HS-5 (cell line): ENCODE results near the gene AMPD1.

Experiments used
- DNase-seq: peaks from one replicate; pipeline ENCODE4 v3.0.0-alpha.2; 2012; ENCODE audit warnings: low read depth

AMPD1 gene

GRCh38 chr1:114700036-114700600 lies 4.8 kb upstream of the AMPD1 start:
- no peak for DNase-seq

DNA sequence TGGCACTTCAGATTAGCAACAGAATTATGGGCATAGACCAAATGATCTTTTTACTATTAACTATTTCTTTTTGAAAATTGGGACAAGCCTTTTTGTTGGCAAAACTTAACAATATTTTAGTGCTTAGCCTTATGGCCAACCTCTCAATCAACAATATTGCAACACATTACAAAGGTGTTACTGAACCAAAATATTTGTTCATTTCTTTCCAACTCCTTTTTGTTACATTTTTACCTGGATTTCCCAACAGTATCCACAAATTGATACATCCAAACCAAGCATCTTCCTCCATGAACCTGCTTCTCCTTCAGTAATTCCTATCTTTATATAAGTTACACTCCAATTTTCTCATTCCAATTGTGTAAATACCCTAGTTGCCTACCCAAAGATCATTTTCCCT lies 1.5 kb upstream of the AMPD1 start:
- no peak for DNase-seq

DNA sequence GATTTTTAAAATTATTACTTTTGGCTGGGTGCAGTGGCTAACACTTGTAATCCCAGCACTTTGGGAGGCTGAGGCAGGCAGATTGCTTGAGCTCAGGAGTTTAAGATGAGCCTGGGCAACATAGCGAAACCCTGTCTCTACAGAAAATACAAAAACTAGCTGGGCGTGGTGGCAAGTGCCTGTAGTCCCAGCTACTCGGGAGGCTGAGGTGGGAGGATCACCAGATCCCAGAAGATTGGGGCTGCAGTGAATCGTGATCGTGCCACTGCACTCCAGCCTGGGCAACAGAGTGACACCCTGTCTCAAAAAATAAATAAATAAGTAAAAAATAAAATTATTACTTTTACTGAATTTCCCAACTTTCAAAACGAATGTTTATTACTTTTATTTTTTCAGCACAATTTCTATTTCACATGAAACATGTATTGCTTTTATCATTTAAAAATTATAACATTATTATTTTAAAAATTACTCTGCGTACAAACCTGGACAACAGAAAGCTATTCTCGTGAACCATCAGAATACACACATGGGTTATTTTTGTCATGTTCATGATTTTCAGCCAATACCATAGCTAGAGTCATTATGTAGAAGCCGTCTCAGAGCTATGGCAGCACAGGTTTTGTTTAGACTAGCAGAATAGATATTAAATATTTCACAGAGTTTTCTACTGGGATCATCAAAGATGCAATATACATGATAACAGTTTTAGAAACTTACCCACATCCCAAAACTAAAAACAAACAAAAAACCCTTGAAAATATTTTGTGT lies 621 bp downstream of the AMPD1 start:
- DNase-seq, result no peak

DNA sequence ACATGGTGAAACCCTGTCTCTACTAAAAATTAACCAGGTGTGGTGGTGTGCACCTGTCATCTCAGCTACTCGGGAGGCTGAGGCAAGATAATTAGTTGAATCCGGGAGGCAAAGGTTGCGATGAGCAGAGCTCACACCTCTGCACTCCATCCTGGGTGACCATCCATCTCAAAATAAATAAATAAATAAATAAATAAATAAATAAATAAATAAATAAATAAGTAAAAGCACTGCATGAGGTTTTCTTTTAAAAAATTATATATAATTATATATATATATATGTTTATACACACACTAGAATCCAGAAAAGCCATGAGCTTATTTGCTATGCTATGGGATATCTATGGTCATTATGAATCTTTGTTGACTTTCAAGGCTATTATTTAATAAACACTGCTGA lies 2.4 kb downstream of the AMPD1 start:
- DNase-seq, result no peak

DNA sequence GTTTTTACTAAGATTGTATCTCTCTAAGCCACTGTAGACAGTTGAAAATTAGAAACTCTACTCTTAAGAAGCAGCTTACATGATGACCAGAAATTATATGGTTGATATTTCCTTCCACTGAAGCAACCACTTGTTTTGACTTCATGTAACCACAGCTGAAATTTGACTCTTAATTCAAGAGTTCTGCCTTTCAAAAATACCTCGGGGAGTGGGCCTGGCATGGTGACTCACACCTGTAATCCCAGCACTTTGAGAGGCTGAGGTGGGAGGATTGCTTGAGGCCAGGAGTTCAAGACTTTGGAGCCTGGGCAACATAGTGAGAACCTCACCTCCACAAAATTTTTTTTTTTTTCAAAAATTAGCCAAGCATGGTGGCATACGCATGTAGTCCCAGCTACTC lies 4.3 kb downstream of the AMPD1 start:
- DNase-seq, result no peak

DNA sequence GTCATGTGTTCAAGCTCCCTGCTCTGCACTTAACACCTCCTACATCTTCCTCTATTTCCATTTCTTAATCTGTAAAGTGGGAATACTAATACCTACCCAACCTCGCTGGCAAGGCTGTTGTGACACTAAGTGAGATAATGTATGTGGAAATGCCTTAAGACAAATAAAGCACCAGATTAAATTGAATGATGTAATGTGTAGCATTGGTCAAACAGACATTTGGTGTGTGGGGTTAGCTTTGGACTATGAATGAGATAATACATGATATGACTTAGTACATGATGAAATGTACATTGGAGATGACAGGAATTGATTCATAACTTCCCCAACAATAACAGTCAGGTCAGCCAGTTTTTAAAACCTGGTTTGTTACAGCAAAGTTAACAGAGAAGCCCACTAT lies 5.2 kb downstream of the AMPD1 start:
- no peak for DNase-seq

GRCh38 chr1:114688526-114688925 lies 6.8 kb downstream of the AMPD1 start:
- DNase-seq, result no peak

DNA sequence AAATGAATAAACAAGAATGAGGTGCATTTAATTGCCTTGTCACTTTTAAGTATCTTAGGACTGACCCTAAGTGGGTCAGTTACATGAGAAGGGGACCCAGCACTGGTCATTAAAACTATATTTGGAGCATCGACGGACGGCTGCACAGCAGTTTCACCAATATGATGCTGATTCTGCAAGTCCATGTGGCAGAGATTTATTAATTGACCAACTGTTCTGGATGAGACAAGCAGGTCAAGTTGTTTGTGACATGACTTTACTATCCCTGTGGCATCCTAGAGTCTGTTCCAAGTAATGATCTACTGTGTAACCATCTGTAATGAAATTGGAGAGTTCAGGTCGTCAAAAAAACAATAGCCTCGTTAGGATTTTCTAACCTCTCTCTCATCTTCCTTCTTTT lies 9.5 kb downstream of the AMPD1 start:
- no peak for DNase-seq

DNA sequence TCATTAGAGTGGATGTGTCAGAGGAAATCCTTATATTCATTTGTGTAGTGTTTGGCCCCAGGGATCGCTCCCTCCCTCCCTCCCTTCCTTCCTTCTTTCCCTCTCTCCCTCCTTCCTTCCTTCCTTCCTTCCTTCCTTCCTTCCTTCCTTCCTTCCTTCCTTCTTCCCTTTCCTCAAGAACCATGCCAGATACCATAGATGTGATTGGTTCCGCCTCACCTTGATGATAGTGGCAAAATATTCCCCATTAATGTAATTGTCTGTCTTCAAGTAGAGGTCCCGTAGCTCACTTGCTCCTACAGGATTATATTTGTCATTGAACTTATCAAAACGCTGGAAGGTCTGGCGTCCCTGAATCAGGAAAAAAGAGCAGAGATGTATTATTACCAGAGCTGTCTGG lies 17.7 kb downstream of the AMPD1 start:
- DNase-seq, result no peak

GRCh38 chr1:114676115-114676514 lies 19.2 kb downstream of the AMPD1 start:
- no peak for DNase-seq

DNA sequence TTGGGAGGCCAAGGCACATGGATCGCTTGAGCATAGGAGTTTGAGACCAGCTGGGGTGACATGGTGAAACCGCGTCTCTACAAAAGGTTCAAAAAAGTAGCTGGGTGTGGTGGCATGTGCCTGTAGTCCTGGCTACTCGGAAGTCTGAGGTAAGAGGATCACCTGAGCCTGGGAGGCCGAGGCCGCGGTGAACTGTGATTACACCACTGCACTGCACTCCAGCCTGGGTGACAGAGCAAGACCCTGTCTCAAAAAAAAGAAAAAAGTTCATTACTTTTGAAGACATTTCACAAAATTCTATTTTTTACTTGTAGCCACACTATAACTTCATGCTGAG lies 23.4 kb downstream of the AMPD1 start:
- no peak for DNase-seq

DNA sequence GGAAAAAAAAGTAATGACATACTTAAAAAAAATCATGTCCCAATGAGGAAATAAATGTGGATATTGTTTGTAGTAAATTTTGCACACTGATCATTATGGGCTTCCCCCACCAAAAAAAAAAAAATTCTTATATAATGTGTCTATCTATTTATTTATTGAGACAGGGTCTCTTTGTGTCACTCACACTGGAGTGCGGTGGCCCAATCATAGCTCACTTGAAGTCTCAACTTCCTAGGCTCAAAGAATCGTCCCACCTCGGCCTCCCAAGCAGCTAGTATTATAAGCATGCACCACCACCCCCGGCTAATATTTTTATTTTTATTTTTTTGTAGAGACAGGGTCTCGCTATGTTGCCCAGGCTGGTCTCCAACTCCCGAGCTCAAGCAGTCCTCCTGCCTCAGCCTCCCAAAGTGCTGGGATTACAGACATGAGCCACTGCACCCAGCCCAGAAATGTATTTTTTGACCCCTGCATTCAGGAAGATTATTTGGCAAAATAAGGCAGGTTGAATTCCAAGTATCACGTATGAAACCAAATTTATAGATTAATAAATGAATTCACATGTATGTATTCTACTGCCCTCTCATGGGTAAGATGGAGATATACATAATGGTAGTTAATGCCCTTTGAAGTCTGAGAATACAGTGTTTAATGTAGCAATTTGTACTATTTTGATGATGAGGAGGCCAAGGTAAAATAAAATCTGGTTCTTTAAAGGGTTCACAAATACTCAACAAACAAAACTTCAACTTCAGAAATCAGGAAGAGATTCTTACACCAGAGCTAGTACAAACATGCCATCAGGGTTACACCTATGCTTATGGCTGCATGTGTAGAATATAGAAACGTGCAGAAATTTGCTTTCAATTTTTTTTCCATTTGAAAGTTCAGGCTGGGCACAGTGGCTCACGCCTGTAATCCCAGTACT lies 24.1 kb downstream of the AMPD1 start:
- no peak for DNase-seq

DNA sequence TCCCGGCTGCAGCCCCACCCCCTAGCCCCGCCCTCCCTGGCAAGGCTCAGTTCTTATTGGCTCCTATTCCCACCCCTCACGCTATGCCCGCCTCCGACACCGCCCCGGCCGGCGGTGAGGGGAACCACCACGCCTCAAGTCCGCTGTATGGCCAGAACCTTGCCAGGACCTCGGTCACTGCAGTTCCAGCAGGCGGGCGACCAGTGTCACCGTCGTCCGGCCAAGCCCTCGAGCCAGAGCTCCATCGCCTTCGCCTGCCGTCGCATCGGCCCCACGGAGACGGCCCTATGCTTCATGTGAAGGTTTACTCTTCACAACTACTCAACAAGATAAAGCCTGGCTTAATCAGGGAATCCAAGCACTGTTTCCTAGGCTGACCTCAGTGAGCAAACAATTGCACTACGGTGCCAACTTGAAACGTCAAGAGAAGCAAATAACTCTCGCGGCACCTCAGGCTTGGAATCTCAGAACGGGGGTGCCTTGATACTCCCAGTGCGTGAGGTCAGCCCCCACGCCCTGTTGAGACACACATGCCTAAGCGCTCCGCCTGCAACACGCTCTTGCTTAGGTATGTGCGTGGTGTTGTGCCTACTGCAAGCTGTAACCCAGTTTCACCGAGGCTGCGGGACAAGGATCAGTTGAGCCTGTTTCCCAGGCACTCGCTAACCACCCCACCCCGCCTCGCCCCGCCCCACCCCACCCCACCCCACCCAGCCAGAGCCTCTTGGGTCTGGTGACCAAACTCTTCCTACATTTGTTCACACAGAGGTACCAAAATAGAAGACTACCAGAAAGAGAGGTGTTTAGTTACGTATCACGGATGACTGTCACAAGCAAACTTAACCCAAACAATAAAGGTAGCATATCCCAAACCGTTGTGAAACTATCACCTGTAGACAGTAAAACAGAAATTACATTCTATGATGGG lies 25.0 kb downstream of the AMPD1 start:
- DNase-seq, result peak; percentile 75

GRCh38 chr1:114669562-114670082 lies 25.7 kb downstream of the AMPD1 start, which contains the start of gene DENND2C:
Gene DENND2C, minus strand, starts transcription at chr1:114670049. Its CDS starts 44,065 bp downstream, at chr1:114625984.
- no peak for DNase-seq

DNA sequence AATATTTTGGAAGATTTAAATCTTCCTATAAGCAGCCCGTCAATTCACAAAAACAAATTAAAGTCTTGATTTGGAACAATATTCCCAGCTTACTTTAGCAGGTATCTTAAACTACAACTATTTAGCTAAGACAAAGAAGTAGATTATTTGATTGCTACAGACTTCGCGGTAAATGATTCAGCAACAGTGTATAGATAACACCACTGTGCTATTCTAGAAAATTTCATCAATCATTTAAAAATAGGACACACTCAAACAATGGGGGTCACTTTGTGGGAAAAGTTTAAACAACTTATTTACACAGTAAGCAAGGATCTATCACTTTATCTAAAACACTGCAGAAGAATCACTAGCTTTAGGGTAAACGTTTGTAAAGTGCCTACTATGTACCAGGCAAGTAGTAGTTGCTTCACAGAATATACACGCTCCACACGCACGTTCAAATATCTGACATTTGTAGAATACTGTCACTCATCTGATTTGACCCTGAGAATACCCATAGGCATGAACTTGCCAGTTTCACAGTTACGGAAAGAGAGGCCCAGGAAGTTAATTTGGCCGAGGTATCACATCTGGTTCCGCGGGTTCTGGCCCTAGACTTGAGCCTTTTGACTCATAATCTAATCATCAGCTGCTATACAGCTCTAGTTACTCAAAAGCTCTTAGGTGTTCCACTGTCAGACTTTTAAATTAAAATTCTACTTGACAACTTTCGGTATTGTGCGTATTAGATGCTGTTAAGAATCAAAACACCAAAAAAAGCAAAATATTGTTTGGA lies 26.4 kb downstream of the AMPD1 start:
- DNase-seq, result peak; percentile 24

DNA sequence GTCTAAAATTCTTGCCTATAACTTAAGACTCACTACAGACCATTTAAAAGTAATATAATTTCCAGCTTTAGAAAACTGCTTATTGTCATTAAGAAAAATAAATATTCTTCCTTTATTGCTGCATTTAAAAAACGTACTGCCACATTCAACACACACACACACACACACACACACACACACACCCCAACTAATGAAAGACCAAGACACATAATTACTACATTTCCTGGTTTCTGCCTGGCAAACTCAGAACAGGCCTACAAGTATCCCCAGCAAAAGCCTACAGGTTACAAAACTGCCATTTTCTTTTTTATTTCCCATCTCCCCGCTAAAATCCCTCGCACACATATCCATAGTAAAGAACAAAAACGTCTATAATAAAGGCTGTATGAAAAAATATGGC lies 27.0 kb downstream of the AMPD1 start:
- DNase-seq, result no peak

DNA sequence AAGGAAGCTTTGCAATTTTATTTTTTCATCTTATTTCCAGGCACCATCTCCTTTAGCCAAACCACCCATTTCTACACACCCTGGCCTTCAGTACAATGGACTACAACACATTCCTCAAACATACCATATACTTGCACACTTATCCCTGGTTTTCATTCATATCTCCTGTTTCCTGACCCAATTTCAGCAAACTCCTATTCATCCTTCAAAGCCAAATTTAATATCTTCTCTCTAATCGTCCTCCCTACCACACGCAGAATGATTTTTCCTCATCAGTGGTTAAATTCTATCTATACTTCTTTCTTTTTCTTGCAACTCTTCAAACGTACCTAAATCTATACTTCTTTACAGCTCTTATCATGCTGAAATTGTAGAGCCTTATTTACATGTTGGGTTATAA lies 28.4 kb downstream of the AMPD1 start:
- DNase-seq, result no peak

DNA sequence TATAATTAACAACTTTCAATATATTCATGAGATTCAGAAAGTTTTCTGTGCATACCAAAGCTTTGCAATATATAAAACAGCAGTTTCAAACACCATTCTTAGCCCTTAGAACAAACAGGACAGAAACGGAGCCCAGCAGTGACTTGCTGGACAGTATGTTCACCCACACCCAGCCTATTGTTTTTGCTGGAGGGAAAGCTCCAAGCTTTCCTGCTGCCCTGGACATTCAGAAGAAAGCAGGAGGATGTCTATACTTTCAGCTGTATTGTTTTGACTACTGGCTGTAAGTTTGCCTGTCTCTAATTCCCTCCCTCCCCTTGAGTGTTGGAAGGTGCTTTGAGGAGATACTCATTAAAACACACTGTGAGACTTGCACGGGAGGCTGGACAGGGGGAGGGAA lies 35.1 kb downstream of the AMPD1 start:
- DNase-seq, result no peak

DNA sequence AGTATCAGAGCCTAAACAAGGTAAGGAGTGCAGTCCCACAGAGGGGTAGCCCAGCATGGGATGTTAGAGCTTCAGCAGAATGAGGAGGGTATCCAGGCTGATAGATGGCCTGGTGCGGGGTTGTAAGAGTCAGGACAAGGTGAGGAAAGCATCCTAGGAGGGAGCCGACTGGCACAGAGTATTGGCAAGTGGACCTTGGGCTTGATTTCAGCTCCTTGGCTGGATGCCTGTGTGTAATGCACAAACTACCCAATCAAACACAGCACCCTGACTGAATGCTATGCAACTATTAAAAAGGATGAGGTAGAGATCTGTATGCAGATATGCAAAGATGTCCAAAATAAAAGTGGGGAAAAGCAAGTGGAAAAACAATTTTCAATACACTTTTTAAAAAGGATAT lies 43.5 kb downstream of the AMPD1 start:
- no peak for DNase-seq

DNA sequence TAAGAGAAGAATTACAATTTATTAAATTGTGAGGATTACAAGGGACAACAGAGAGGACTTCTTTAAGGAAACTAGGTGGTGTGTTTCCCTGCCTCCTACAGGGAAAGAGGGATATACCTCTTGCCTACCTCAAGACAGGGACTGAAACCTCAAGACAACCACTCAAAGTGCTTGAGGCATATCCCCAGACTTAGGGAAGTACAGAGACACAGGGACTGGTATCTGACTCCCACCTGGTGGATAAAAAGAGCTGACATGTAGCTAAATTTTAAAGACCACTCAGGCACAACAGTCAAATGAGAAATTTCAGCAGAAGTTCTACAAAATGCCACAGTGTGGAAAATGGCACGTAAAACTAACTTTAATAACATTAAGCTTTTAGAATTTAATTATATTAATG lies 46.8 kb downstream of the AMPD1 start:
- no peak for DNase-seq

- DNase-seq, result no peak
Observed at GRCh38 chr1:114641377-114641776, 54.0 kb downstream of the AMPD1 start.
